ENCODE data around the gene CLCN6.
A peak's percentile ranks its signal among the peaks of the same experiment; 100 is the strongest.

Gene CLCN6, protein sequence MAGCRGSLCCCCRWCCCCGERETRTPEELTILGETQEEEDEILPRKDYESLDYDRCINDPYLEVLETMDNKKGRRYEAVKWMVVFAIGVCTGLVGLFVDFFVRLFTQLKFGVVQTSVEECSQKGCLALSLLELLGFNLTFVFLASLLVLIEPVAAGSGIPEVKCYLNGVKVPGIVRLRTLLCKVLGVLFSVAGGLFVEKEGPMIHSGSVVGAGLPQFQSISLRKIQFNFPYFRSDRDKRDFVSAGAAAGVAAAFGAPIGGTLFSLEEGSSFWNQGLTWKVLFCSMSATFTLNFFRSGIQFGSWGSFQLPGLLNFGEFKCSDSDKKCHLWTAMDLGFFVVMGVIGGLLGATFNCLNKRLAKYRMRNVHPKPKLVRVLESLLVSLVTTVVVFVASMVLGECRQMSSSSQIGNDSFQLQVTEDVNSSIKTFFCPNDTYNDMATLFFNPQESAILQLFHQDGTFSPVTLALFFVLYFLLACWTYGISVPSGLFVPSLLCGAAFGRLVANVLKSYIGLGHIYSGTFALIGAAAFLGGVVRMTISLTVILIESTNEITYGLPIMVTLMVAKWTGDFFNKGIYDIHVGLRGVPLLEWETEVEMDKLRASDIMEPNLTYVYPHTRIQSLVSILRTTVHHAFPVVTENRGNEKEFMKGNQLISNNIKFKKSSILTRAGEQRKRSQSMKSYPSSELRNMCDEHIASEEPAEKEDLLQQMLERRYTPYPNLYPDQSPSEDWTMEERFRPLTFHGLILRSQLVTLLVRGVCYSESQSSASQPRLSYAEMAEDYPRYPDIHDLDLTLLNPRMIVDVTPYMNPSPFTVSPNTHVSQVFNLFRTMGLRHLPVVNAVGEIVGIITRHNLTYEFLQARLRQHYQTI

DNA sequence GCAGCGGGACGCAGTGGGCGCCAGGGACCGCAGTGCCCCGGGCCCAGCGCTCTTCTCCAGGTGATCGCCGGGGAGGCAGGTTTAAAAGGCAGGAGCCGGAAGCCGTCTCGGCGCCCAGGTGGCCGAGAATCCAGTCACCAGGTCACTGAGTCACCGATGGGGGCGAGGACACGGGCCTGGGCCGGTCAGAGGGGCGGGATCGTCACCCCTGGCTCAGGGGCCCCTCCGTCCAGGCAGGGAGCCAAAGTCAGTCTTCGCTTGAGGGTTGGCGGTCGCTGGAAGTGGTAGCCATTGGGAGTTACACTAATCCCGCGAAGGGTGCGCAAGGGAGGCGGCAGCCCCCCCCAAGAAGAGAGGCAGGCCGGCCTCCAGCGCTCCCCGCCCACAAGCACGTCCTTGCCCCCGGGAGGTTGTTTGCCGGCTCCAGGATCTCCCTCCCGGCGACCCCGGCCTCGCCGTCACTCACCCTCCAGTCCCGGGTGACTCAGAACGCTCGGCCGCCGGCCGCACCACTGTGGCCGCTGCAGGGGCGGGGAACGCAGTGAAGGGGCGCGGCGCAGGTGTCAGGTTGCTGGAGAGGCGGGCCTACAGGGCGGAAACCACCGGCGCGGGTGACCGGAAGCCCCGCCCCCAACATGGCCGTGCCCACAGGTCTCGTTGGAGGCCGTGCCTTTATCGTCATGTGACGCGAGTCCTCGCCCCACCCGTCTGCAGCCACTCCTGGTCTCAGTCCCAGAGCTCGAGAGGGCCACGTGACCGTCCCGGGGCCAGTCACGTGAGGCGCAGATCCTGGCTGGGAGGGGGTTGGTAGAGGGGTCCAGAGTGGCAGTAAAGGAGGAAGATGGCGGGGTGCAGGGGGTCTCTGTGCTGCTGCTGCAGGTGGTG, at the start of gene CLCN6, which contains the start of gene MTHFR:
CLCN6 (plus strand) TSS at position 770 of the 885 bp plus-strand sequence; CDS start at position 842, 72 bp downstream.
MTHFR (minus strand) TSS at position 543 of the 885 bp plus-strand sequence. CDS start 2,848 bp downstream, outside the sequence.
- Mint-ChIP-seq H3K36me3 (peaks cover 48% of the 10 kb centered on the region), H3K4me3 (peak within 1 kb of the TSS; percentile 94), H3K27ac (peak within 1 kb of the TSS; percentile 98), H3K9me3 (no peaks in the 10 kb centered on the region), H3K4me1 (peaks cover 65% of the 10 kb centered on the region)
- DNase-seq (ENCODE audit: low spot score in 2 of 2) (peak; percentile 98 to 99), ATAC-seq (peak; percentile 91)

DNA sequence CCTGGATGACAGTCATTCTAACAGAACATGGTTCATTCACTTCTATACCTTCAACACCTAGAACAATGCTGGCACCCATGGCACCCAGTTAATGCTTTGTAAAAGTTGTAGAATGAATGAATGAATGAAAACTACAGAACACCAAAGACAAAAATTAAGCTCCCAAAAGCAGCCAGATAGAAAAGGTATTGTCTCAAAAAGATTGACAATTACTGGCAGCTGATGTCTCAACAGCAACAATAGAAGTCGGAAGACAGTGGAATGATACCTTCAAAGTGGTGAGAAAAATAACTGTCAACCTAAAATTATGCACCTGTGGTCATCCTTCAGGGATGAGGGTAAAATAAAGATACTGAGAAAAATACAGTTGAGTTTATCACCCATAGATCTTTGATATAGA, 48.9 kb upstream of the CLCN6 start:
- H3K36me3 Mint-ChIP-seq: no peaks in the 10 kb centered on the region
- no peaks in the 10 kb centered on the region for H3K9me3 Mint-ChIP-seq
- no peak overlapping the region for H3K4me3 Mint-ChIP-seq
- DNase-seq (ENCODE audit: low spot score in 2 of 2) (no peak), ATAC-seq (no peak)
- H3K4me1 Mint-ChIP-seq: peaks cover 16% of the 10 kb centered on the region
- no peak overlapping the region for H3K27ac Mint-ChIP-seq

DNA sequence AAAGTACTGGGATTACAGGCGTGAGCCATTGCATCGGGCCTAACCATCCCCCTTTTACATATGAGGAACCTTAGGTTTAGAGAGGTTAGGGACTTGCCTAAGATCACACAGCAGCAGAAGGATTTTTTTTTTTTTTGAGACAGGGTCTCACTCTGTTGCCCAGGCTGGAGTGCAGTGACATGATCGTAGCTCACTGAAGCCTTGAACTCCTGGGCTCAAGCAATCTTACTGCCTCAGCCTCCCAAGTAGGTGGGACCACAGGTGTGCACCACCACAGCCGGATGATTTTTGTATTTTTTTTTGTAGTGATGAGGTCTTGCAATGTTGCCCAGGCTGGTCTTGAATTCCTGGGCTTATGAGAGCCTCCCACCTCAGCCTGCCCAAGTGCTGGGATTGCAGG, 46.2 kb upstream of the CLCN6 start:
- H3K36me3 Mint-ChIP-seq: no peaks in the 10 kb centered on the region
- peaks cover 4% of the 10 kb centered on the region for H3K4me1 Mint-ChIP-seq
- no peak for ATAC-seq
- no peaks in the 10 kb centered on the region for H3K9me3 Mint-ChIP-seq
- no peak overlapping the region for H3K27ac Mint-ChIP-seq
- no peak overlapping the region for H3K4me3 Mint-ChIP-seq
- no peak for DNase-seq (ENCODE audit: low spot score in 2 of 2)

DNA sequence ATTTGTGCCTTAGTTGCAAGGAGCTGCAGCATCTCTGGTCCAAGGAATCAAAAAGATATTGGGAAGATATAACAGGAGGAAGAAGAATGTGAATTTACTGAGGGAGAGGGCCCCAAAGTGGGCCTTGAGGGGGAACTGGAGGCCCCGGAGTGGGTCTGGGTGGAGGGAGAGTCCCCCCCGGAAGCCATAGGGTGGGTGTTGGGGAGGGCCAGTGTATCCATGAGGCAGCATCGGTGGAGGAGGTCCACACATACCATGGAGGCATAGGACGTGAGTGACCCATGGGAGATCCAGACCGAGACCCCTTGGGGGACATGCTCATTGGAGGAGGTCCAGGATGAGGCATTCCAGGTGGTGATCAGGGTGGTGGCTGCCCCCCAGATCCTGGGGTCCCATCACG, 44.7 kb upstream of the CLCN6 start:
- DNase-seq (ENCODE audit: low spot score in 2 of 2) (no peak), ATAC-seq (no peak)
- Mint-ChIP-seq H3K4me3 (no peak overlapping the region), H3K36me3 (no peaks in the 10 kb centered on the region), H3K27ac (no peak overlapping the region), H3K4me1 (peaks cover 4% of the 10 kb centered on the region), H3K9me3 (no peaks in the 10 kb centered on the region)

DNA sequence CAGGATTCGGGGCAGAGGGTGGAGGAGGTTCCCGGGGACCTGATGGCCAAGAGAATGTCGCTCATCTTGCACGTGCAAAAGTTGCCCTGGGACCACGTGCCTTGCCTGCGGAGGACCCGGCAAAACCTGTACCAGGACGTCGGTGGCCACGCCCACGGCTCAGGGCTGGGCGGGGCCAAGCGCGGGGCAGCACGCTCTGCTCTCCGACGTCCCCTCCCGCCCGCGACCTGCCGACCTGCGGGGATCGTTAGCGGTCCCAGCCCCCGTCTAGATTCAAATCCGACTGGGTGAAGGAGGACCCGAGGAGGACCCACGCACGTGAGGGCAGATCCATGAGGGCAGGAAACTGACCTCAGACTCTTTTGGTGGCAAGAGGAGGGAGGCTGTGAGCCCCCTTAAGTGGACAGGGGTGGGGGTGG, 44.0 kb upstream of the CLCN6 start, which contains the start of gene C1orf167:
C1orf167 (plus strand) TSS at position 206 of the 419 bp plus-strand sequence. CDS start 2,208 bp downstream, outside the sequence.
- Mint-ChIP-seq H3K36me3 (no peaks in the 10 kb centered on the region), H3K4me3 (peak within 1 kb of the TSS; percentile 14), H3K9me3 (no peaks in the 10 kb centered on the region), H3K4me1 (peaks cover 4% of the 10 kb centered on the region), H3K27ac (no peak within 1 kb of the TSS)
- ATAC-seq: peak; percentile 42
- DNase-seq (ENCODE audit: low spot score in 2 of 2): no peak

DNA sequence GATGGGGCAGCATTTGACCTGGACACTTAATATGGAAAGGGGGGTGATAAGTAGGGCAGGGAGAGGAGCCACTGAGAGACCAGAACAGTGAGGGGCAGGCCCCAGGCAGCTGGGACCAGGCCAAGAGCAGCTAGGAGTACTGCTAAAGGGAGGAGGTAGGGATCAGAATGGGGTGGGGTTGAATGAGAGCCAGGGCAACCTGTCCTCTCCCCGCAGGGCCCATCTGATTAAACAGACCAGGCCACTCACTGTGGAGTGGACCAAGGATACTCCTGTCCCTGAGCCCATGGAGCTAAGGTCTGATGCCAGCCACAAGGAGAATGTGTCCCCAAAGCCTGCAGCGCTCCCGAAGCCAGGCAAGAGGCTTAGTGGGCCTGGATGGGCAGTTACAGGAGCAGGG, 41.9 kb upstream of the CLCN6 start:
- no peak for DNase-seq (ENCODE audit: low spot score in 2 of 2)
- Mint-ChIP-seq H3K36me3 (no peaks in the 10 kb centered on the region), H3K4me3 (no peak overlapping the region), H3K4me1 (peaks cover 4% of the 10 kb centered on the region), H3K9me3 (no peaks in the 10 kb centered on the region), H3K27ac (no peak overlapping the region)
- no peak for ATAC-seq

DNA sequence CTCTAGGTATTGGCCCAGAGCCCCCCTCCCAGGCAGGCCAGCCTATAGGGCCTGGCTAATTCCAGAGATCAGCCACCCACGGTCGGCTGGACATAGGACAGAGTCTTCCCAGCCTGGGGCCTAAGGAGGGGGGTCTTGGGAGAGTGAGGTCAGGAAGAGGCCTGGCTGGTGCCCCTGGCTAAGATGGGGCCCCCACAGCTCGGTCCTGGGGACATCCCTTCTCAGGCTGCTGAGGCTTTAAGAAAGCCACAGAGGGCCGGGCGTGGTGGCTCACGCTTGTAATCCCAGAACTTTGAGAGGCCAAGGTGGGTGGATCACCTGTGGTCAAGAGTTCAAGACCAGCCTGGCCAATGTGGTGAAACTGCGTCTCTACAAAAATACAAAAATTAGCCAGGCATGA, 41.5 kb upstream of the CLCN6 start:
- Mint-ChIP-seq H3K4me1 (peaks cover 4% of the 10 kb centered on the region), H3K36me3 (no peaks in the 10 kb centered on the region), H3K27ac (no peak overlapping the region), H3K4me3 (no peak overlapping the region), H3K9me3 (no peaks in the 10 kb centered on the region)
- no peak for DNase-seq (ENCODE audit: low spot score in 2 of 2)
- ATAC-seq: no peak

DNA sequence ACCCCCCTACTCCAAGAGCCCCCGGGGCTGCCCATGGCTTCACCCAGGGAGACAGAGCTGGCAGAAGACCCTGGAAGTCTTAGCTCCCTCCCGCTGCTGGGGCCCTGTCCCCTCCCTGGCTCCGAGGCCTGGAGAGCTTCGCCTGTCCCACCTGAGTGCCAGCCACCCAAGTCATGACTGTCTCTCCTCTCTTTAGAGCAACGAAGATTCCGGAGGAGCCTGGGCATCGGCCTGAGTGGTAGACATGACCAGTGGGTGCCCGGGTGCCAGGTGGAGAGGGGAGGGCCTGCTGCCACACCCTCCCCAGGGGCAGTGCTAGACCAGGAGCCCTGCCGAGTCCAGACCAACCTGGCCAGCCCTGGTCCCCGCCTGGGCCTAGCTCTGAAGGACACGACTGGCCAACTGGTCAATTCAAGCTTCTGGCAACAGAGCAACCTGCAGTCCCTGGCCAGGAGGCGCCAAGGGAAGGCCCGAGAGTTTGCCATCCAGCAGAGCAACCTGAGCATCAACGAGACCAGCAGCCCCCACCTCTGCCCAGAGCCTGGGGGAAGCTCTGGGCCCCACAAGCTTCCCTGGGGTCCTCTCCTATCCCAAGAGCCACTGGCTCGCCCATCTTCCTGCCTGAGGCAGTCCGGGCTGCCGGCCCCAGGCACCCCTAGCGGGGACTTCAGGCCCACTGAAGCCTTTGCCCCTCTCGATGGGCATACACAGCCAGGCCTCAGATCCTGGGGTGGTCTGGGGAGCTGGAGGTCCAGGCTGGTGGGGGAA, 40.1 kb upstream of the CLCN6 start:
- H3K4me1 Mint-ChIP-seq: no peaks in the 10 kb centered on the region
- H3K36me3 Mint-ChIP-seq: no peaks in the 10 kb centered on the region
- DNase-seq (ENCODE audit: low spot score in 2 of 2) (no peak), ATAC-seq (peak; percentile 19)
- no peaks in the 10 kb centered on the region for H3K9me3 Mint-ChIP-seq
- no peak overlapping the region for H3K27ac Mint-ChIP-seq
- no peak overlapping the region for H3K4me3 Mint-ChIP-seq

DNA sequence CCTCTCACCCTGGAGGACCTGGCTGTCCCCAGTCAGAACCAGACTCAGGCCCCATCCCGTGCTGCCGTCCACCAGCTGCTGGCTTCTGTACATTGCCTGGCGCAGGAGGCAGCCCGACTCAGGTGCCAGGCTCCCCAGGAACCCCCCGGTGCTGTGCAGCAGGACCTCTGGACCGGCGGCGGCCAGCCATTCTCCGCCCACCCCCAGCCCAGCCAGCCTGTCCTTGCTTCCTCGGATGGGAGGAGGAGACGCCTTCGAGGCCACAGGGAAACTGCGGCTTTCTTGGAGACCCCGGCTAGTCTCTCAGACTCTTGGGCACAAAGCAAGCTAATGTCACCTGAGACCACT, 39.6 kb upstream of the CLCN6 start:
- H3K36me3 Mint-ChIP-seq: no peaks in the 10 kb centered on the region
- ATAC-seq (no peak), DNase-seq (ENCODE audit: low spot score in 2 of 2) (no peak)
- H3K4me3 Mint-ChIP-seq: no peak overlapping the region
- no peaks in the 10 kb centered on the region for H3K4me1 Mint-ChIP-seq
- H3K27ac Mint-ChIP-seq: no peak overlapping the region
- H3K9me3 Mint-ChIP-seq: no peaks in the 10 kb centered on the region

DNA sequence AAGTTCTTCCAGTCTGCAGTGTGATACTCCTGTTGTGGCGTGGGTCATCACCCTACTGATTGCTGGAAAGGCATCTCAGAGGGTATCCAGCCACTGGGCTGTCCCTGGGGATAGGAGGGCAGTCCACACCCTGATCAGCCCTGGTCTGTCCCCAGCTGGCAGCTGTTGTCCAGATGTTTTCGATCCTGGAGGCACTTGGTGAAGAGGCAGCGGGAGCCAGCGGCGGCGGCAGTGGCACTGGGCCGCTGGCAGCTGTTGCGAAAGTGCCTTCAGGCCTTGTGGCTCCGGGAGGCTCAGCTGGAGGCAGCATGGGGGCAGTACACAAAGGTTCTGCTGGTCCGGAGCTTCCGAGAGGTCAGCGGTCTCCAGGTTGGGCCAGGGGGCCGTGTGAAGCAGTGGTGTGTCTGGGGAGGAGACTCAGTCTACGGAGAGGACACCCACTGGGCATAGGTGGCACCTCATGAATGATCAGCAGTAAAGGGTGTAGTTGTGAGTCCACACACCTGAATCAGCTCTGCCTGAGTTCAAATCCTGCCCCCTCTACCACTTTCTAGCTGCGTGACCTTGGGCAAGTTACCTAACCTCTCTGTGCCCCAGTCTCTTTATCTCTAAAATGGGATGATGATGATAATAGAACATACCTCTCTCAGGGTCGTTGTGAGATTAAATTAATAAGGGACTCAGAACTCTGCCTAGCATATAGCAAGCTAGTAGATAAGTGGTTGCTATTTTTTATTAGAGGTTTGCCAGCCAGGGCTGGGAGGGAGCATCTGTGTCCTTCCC, 37.9 kb upstream of the CLCN6 start:
- H3K4me3 Mint-ChIP-seq: no peak overlapping the region
- no peaks in the 10 kb centered on the region for H3K36me3 Mint-ChIP-seq
- ATAC-seq (no peak), DNase-seq (ENCODE audit: low spot score in 2 of 2) (no peak)
- no peak overlapping the region for H3K27ac Mint-ChIP-seq
- no peaks in the 10 kb centered on the region for H3K4me1 Mint-ChIP-seq
- H3K9me3 Mint-ChIP-seq: no peaks in the 10 kb centered on the region

DNA sequence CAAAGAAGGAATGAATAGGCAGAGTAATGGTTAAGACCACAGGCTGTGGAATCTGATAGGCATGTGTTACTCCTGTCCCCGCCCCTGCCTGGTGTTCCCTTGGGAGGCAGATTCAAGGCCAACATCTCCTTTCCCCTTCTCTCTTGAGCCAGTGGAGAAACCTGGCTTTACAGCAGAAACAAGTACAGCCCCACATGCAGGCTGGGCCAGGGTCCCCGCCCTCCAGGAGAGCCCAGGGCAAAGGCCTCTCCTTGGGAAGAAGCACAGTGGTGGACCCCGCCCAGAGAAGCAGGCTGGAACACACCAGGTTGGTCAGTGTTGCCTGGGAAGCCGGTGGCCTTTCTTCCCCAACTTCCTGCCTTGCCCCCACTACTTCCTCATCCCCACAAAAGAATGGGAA, 37.2 kb upstream of the CLCN6 start:
- Mint-ChIP-seq H3K36me3 (no peaks in the 10 kb centered on the region), H3K4me3 (no peak overlapping the region), H3K9me3 (no peaks in the 10 kb centered on the region), H3K27ac (no peak overlapping the region), H3K4me1 (no peaks in the 10 kb centered on the region)
- ATAC-seq (no peak), DNase-seq (ENCODE audit: low spot score in 2 of 2) (no peak)

DNA sequence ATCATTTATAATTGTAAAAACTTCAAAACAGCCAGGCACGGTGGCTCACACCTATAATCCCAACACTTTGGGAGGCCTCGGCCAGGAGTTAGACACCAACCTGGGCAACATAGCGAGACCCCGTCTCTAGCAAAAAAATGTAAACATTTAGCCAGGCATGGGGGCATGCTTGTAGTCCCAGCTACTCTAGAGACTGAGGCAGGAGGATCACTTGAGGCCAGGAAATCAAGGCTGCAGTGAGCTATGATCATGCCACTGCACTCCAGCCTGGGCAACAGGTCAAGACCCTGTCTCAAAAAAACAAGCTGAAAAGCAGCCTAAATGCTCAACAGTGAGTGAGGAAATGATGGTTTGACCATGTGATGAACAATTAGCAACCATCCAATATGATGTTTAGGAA, 36.7 kb upstream of the CLCN6 start:
- Mint-ChIP-seq H3K9me3 (no peaks in the 10 kb centered on the region), H3K27ac (no peak overlapping the region), H3K36me3 (no peaks in the 10 kb centered on the region), H3K4me1 (no peaks in the 10 kb centered on the region), H3K4me3 (no peak overlapping the region)
- ATAC-seq (no peak), DNase-seq (ENCODE audit: low spot score in 2 of 2) (no peak)

DNA sequence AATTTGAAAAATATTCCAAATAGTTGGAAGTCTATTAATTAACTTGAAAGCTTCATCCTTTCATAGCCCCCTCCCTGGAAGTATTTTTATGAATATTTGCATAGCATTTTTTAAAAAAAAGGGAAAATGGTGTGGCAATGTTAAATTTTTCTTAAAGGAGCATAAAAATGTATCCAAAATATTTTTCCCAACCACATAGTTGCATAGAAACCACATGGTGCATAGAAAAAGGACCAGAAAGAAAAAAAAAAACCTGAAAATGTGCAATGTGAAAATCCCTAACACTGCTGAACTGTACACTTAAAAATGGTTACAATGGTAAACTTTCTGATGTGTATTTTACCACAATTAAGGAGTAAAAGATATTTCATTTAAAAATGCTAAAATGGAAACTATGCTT, 36.0 kb upstream of the CLCN6 start:
- no peak for DNase-seq (ENCODE audit: low spot score in 2 of 2)
- H3K4me3 Mint-ChIP-seq: no peak overlapping the region
- no peak for ATAC-seq
- H3K36me3 Mint-ChIP-seq: no peaks in the 10 kb centered on the region
- no peak overlapping the region for H3K27ac Mint-ChIP-seq
- no peaks in the 10 kb centered on the region for H3K9me3 Mint-ChIP-seq
- H3K4me1 Mint-ChIP-seq: no peaks in the 10 kb centered on the region
